Progenitor cell of endocrine pancreas (in vitro differentiated cells): Measurements from ENCODE around the gene JAML. TPM values are rescaled to one million over a fixed set of nuclear protein-coding genes. Genes with fewer than 3 reads are reported as not detected.

ENCODE experiments used
- DNase-seq: peaks from one replicate; pipeline ENCODE4 v3.0.0; 2021; ENCODE audit warnings: low spot score; ENCODE audit not compliant: unreplicated experiment
- H3K27ac Mint-ChIP-seq: 2 replicates; pipeline ENCODE4 v1.8.0; 2021; ENCODE audit warnings: mild to moderate bottlenecking, moderate library complexity, mixed read lengths
- H3K27me3 Mint-ChIP-seq: 2 replicates; pipeline ENCODE4 v1.8.0; 2021; ENCODE audit warnings: mixed read lengths
- H3K36me3 Mint-ChIP-seq: 2 replicates; pipeline ENCODE4 v1.8.0; 2022; ENCODE audit warnings: mixed read lengths; ENCODE audit not compliant: insufficient read depth
- H3K4me1 Mint-ChIP-seq: 2 replicates; pipeline ENCODE4 v1.8.0; 2021; ENCODE audit warnings: low read depth, mixed read lengths
- H3K4me3 Mint-ChIP-seq: 2 replicates; pipeline ENCODE4 v1.8.0; 2021; ENCODE audit warnings: low read depth, mild to moderate bottlenecking, moderate library complexity, mixed read lengths
- H3K9me3 Mint-ChIP-seq: 2 replicates; pipeline ENCODE4 v1.8.0; 2021; ENCODE audit warnings: low read depth, mixed read lengths
- CTCF ChIP-seq: fragments of 200-600 bp; sonication (generic); IDR thresholded peaks from one replicate; pipeline ENCODE4 v1.5.0; 2021; ENCODE audit warnings: antibody characterized with exemption, mild to moderate bottlenecking; ENCODE audit not compliant: unreplicated experiment
- total RNA-seq: library from RNA; stranded (reverse); gene quantifications from 2 replicates; pipeline ENCODE4 v1.2.1, GENCODE V29; 2021

The JAML gene
- total RNA-seq, 1 donor from 2014 or later, result 0.22 TPM

DNA sequence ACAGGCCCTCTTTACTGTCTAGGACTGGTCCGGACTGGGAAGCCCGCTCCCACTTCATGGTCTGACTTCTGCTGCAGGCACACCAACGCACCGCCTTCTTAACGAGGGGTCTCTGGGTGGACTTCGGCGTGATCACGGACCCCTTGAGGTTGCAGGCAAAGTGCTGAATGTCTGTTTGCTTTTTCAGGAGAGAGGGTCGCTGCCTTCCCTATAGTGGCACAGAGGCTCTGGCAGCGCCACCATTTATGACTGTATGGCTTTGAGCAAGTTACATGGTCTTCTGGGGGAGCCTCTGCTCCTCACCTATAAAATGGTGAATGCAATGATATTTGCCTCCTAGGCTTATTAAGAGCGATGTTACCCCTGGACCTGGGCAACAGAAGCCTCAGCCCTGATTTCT lies 70.8 kb downstream of the JAML start:
- Mint-ChIP-seq H3K27me3 (peaks cover 96% of the 10 kb centered on the region), H3K4me1 (peaks cover 9% of the 10 kb centered on the region), H3K4me3 (peak overlapping the region; percentile 56), H3K27ac (no peak overlapping the region), H3K9me3 (no peaks in the 10 kb centered on the region), H3K36me3 (no peaks in the 10 kb centered on the region)
- no peak for DNase-seq
- TF ChIP-seq CTCF, result no peak

- H3K4me1 Mint-ChIP-seq, result peaks cover 9% of the 10 kb centered on the region
- no peak overlapping the region for H3K27ac Mint-ChIP-seq
- peaks cover 96% of the 10 kb centered on the region for H3K27me3 Mint-ChIP-seq
- no peak for DNase-seq
- H3K36me3 Mint-ChIP-seq, result no peaks in the 10 kb centered on the region
- no peaks in the 10 kb centered on the region for H3K9me3 Mint-ChIP-seq
- no peak for TF ChIP-seq CTCF
- peak overlapping the region; percentile 56 for H3K4me3 Mint-ChIP-seq
Measured at GRCh38 chr11:118153516-118153915, 71.3 kb downstream of the JAML start.

DNA sequence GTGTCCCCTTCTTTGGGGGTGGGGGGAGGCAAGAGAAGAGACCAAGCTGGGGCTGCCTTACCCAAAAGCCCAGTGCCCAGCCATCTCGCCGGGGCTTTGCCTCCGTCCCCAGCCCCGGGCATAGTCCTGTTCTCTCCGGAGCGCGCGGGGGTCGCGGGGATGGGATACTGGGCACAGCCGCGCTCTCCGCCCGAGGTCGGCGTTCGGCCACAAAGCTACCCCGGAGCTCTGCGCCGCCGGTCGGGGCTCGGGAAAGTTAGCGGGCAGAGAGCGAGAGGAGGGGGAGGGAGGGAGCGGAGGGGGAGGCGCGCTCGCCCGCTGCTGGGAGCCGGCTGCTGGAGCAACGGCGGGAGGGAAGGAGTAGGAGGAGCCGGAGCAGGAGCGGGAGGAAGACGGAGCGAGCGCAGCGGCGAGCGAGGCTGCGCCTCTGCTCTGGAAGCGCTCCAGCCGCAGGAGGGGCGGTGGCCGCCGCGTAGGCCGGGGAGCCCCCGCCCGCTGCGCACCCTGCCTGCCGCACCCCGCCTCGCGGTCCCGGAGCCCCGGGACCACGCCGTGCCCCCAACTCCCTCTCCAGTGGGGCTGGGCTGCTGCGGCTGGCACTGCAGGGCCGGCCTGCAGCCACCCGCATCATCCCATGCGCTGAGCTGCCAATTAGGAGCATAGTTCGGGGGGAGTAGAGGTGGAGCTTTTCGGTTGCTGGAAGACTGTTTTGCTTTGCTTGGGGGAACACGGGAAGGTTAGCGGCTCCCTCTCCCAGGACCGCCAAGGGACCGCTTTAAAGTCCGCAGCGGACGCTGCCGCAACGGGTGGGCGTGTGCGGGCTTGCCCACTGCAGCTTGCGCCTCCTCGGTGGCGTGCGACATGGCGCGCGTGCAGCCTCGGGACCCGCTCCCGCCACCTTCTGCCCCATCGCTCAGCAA lies 72.0 kb downstream of the JAML start, which contains the start of gene SCN4B:
TSS of gene SCN4B (minus strand) at position 272 of the 920 bp plus-strand sequence. CDS start at position 122, 150 bp downstream.
- peak within 1 kb of the TSS; percentile 60 for H3K4me3 Mint-ChIP-seq
- DNase-seq, result peak; percentile 53
- no peak for TF ChIP-seq CTCF
- peaks cover 9% of the 10 kb centered on the region for H3K4me1 Mint-ChIP-seq
- peaks cover 96% of the 10 kb centered on the region for H3K27me3 Mint-ChIP-seq
- no peaks in the 10 kb centered on the region for H3K36me3 Mint-ChIP-seq
- no peaks in the 10 kb centered on the region for H3K9me3 Mint-ChIP-seq
- H3K27ac Mint-ChIP-seq, result no peak within 1 kb of the TSS

DNA sequence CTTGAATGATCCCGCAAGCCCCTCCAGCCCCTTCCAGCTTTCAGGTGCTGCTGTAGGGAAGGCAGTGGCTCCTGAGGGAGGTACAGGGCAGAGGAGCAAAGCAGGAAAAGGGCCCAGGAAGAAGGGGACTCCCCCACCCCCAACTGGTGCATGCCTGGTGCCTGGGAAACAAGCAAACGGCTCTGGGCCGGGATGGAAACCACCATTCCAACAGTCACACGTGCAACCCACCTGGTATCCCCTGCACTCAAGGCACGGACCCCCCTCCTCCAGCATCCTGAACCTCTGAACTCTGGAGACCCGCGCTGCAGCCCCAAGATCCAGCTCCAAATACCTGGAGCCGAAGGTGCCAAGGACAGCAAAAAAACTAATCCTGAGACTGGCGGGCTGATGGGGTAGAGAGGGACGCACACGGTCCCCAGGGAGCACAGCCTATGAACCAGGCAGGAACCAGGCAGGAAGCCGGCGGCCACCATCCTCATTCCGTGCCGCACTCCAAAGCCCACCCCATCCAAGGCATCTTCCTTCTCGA lies 72.7 kb downstream of the JAML start:
- Mint-ChIP-seq H3K27ac (no peak overlapping the region), H3K4me3 (peak overlapping the region; percentile 60), H3K9me3 (no peaks in the 10 kb centered on the region), H3K27me3 (peaks cover 96% of the 10 kb centered on the region), H3K36me3 (no peaks in the 10 kb centered on the region), H3K4me1 (peaks cover 9% of the 10 kb centered on the region)
- no peak for DNase-seq
- TF ChIP-seq CTCF, result no peak

GRCh38 chr11:118151431-118151830 lies 73.4 kb downstream of the JAML start:
- no peak for TF ChIP-seq CTCF
- no peak for DNase-seq
- H3K27ac Mint-ChIP-seq, result no peak overlapping the region
- H3K4me3 Mint-ChIP-seq, result no peak overlapping the region
- peaks cover 5% of the 10 kb centered on the region for H3K4me1 Mint-ChIP-seq
- H3K27me3 Mint-ChIP-seq, result peaks cover 96% of the 10 kb centered on the region
- H3K36me3 Mint-ChIP-seq, result no peaks in the 10 kb centered on the region
- no peaks in the 10 kb centered on the region for H3K9me3 Mint-ChIP-seq
